SH-SY5Y (cell line): ENCODE data around the gene KIF14.

Experiments
- GATA2 ChIP-seq: IDR thresholded peaks from 2 replicates; pipeline ENCODE4 v1.6.1; 2011; ENCODE audit warnings: mild to moderate bottlenecking, low read depth, low read length
- GATA3 ChIP-seq: IDR thresholded peaks from 2 replicates; pipeline ENCODE4 v1.6.1; 2011; ENCODE audit warnings: low read depth, mild to moderate bottlenecking, low read length, moderate library complexity

Gene KIF14

DNA sequence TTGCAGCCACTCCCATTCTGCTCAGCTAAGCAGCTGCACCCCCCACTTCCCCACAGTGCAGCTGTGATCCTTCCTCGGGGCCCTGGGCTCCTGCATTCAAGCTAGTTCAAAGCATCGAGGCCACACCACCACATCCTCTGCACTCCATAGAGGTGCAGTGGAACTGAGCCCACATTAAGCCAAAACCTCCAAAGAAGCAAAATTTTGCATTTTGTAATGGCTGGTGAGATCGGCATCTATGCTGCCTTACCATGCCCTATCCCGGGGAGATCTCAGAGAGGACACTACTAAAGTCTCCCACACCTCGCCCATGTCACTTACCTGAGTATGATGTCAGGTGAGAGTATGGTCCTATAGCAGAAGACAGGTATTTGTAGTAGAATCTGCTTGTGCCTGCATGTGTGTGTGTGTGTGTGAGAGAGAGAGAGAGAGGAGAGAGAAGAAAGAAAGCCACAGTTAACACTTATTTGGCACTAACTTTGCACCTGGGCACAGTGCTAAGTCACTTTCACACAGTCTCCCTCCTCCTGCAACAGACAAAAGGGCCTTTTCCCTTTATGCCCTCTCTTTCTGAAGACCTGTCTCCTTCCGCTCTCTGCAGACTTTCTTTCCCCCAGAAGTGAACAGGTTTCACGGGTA, 89.8 kb downstream of the KIF14 start:
- TF ChIP-seq GATA2, result no peak
- no peak for TF ChIP-seq GATA3

DNA sequence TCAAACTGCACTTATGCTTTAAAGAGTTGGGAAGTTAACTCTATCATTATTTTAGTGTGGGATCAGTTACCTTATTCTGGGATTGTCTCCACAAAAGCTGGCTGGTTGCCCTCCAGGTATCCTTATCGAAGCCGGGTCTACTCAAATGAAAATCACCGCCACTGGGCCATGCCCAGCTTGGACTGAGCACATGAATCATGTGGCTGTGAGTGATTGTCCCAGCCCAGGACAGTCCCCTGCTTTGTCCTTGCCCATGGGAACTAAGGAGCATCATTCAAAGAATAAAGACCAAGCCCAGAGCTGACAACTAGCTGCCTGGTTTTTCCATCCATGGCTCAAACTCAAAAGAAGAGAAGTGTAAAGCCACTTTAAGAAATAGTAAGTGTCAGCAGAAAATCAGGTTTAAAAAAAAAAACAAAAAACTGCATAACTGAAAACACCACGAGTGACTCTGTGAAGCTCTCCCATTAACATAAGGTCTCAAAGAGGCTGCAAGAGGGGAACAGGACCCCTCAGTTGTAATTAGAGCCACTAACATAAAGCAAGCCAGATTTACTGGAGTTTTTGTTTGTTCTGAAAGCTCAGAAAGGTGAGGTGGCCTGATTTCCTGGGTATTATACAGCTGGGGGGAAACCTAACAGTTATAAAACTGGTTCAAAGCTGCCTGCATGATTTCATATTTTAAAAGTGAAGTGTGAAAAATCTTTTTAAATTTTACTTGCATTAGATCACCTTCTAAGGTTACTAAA, 91.5 kb downstream of the KIF14 start:
- no peak for TF ChIP-seq GATA3
- no peak for TF ChIP-seq GATA2

DNA sequence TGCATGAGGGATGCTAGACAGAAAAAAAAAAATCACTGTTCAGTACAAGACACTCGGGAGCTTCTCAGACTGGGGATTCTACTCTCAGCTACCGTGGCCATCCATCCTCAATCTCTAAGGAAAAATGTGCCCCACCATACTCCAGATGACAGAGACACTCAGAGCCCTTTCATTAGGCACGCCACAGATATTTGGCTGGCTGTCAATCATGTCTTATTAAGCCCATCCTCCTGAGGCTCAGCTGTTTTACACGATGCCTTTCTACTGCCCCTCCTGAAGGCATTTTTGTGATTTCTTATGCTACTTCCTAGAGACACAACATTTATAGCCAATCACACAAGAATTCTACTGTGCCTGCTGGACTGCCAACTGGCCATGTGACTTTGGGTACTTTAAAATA, 92.9 kb downstream of the KIF14 start:
- TF ChIP-seq GATA2, result no peak
- TF ChIP-seq GATA3, result no peak

GRCh38 chr1:200526709-200527612, 93.6 kb downstream of the KIF14 start:
- TF ChIP-seq GATA3 (no peak), GATA2 (no peak)

DNA sequence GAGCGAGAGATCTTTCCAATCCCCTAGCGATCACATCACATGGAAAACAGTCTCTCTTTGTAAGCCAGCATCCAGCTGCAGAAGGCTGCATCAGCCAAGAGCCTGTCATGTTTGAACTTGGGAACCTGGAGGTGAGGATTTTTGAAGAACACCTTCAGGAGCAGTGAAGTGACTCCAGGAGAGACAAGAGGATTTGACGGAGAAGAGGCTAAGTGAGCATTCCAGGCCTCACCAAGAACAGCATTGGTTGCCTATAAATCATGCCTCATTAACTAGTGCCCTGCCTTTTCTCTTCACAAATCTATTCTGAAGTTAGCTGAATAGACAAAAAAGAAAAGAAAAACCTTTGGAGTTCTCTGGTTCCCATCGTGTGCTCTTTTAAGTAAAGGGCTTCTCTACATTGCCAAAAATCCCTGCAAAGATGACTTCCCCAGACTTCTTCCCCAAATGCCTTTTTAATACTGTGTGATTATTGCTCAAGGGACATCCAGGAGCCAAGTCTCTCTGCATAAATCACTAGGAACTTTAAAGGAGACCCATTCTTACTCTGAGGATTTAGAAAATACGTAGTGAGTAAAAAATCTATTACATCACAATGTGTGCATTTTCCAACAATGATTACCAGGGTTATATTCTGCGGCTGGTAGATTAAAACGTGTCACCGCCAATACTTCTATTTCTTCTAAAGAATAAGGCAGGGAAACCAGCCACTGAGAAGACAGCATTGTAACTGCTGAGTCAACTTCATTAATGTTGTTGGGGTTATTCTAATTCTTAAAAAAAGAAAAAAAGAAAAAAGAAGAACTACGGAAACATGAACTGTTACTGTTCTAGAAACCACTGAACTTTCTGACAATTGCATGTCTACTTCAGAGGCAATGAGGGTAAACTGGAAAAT, 95.2 kb downstream of the KIF14 start:
- TF ChIP-seq GATA3 (no peak), GATA2 (no peak)

GRCh38 chr1:200524092-200524491, 96.5 kb downstream of the KIF14 start:
- TF ChIP-seq GATA3 (no peak), GATA2 (no peak)

DNA sequence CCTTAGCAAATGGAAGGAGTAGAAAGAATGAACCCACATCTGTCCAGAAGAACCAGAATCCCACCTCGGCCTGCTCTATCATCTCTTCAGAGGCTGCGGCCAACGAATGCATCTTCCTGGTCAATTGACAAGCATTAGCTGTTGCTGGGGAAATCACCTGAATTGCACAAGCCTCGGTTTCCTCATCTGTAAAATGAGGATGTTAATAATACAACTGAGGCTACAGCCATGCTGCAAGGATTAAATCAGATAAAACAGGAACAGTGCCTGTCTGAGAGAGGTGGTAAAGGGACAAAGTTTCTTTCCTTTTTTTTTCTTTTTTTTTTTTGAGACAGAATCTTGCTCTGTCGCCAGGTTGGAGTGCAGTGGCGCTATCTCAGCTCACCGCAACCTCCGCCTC, 99.8 kb downstream of the KIF14 start:
- TF ChIP-seq GATA2, result no peak
- no peak for TF ChIP-seq GATA3

GRCh38 chr1:200518524-200518923, 102.0 kb downstream of the KIF14 start:
- no peak for TF ChIP-seq GATA3
- no peak for TF ChIP-seq GATA2

DNA sequence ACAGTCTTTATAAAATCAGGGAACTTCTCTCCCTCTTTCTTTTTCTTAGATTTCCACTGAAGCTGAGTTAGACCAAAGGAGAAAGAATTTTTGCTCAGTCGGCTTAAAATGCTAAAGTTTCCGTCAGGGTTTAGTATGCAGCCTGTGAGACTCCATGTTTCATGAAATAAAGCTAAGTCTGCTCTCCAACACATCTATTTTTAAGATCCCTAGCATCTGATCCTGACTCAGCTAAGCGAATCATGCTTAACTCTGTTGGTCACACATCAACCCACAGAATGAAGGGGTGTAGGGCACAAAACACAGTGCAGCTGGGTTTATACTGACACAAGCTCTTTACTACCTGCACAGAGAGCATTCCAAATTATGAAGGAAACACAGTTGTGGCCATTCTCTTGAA, 108.4 kb downstream of the KIF14 start:
- TF ChIP-seq GATA3 (no peak), GATA2 (no peak)

- no peak for TF ChIP-seq GATA3
- TF ChIP-seq GATA2, result no peak
These were observed 110.3 kb downstream of the KIF14 start for GRCh38 chr1:200510228-200510623.

DNA sequence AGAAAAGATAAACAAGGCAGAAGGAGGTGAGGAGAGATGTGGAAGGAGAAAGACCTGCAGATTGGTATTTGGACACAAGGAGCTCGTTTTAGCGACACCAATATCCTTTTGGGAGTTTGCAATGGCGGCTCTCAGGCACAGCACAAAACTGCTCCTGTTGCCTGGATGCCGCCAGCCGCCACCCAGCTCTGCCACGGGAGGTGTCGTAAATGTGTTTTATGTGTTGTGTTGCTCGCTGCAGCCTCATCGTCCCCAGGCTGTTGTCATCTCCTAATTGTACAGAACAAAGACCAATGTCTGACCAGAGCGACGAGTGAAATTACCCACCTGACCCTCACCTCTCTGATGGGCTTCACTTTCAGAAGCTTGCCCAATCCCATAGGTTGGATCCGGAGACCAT, 114.1 kb downstream of the KIF14 start:
- TF ChIP-seq GATA2, result no peak
- no peak for TF ChIP-seq GATA3

GRCh38 chr1:200505257-200505656, 115.3 kb downstream of the KIF14 start:
- no peak for TF ChIP-seq GATA3
- TF ChIP-seq GATA2, result no peak
